Fibroblast of pulmonary artery (primary cell): ENCODE results near the gene SLC35G6.
A peak's percentile ranks its signal among the peaks of the same experiment; 100 is the strongest.

Source experiments
- DNase-seq: peaks from one replicate; pipeline ENCODE4 v3.0.0-alpha.2; 2010; ENCODE audit warnings: low read depth
- H3K4me3 ChIP-seq: replicated peaks from 2 replicates; pipeline ENCODE4 v1.5.1; 2011; ENCODE audit warnings: low read depth, mild to moderate bottlenecking, control low read depth, low read length, moderate library complexity
- CTCF ChIP-seq: IDR thresholded peaks from 2 replicates; pipeline ENCODE4 v1.5.1; 2011; ENCODE audit warnings: mild to moderate bottlenecking, control low read depth, low read length, inconsistent platforms; ENCODE audit errors: missing control alignments

Gene SLC35G6

GRCh38 chr17:7438656-7439460 is 42.4 kb upstream of the SLC35G6 start:
- DNase-seq: no peak
- TF ChIP-seq CTCF: no peak
- no peak overlapping the region for H3K4me3 ChIP-seq

- no peak for DNase-seq
- no peak for TF ChIP-seq CTCF
- H3K4me3 ChIP-seq: peak within 1 kb of the TSS; percentile 44
Measured at GRCh38 chr17:7439462-7440112, 41.7 kb upstream of the SLC35G6 start, which contains the start of gene FGF11. Gene FGF11, plus strand, starts transcription at chr17:7439512. Its CDS starts 109 bp downstream, at chr17:7439621.

- no peak for TF ChIP-seq CTCF
- H3K4me3 ChIP-seq: peak overlapping the region; percentile 44
- no peak for DNase-seq
Measured at GRCh38 chr17:7440113-7440833, 41.0 kb upstream of the SLC35G6 start.

GRCh38 chr17:7440834-7441195 is 40.4 kb upstream of the SLC35G6 start:
- no peak for DNase-seq
- peak; percentile 3 for TF ChIP-seq CTCF
- H3K4me3 ChIP-seq: no peak overlapping the region

- no peak for DNase-seq
- no peak for TF ChIP-seq CTCF
Measured at GRCh38 chr17:7441266-7441665, 40.0 kb upstream of the SLC35G6 start.

GRCh38 chr17:7442142-7442541 is 39.1 kb upstream of the SLC35G6 start:
- DNase-seq: no peak
- no peak for TF ChIP-seq CTCF
- H3K4me3 ChIP-seq: no peak overlapping the region

More at GRCh38 chr17:7441266-7441665, 40.0 kb upstream of the SLC35G6 start:
- no peak overlapping the region for H3K4me3 ChIP-seq
